ENCODE data around the gene IQGAP2. TPM values are rescaled to one million over a fixed set of nuclear protein-coding genes. Genes with fewer than 3 reads are reported as not detected.

IQGAP2 gene
- total RNA-seq, 1 experiment from 2014 or later = 1.5 TPM

- no peaks in the 10 kb centered on the region for H3K9me3 Mint-ChIP-seq (ENCODE audit: unreplicated experiment)
- TF ChIP-seq CTCF (IDR thresholded peaks at IDR 0.05; ENCODE audit: unreplicated experiment) = no peak
- intact Hi-C loops (cut with micrococcal nuclease) = no loop called here
- peaks cover 51% of the 10 kb centered on the region for H3K27me3 Mint-ChIP-seq (ENCODE audit: insufficient read depth, unreplicated experiment)
- POLR2A ChIA-PET = no interaction called here
- DNase-seq (ENCODE audit: unreplicated experiment) = no peak
- no peaks in the 10 kb centered on the region for H3K36me3 Mint-ChIP-seq (ENCODE audit: insufficient read depth, unreplicated experiment)
- H3K27ac Mint-ChIP-seq (ENCODE audit: low read depth, unreplicated experiment) = no peak overlapping the region
- H3K4me3 Mint-ChIP-seq (ENCODE audit: unreplicated experiment) = no peak overlapping the region
- CTCF ChIA-PET = interaction anchor here (0.7 to 2.8 kb wide), 5 partner anchors 11 to 181 kb away, joined by 3 to 17 read pairs (median 3); no protein-coding TSS in a partner anchor
- H3K4me1 Mint-ChIP-seq (ENCODE audit: insufficient read depth, unreplicated experiment) = no peaks in the 10 kb centered on the region
- BruUV-seq (replicated peaks) = no TSS peak
Observed at GRCh38 chr5:76594107-76594506, 191.0 kb downstream of the IQGAP2 start.

GRCh38 chr5:76595755-76596481, 192.8 kb downstream of the IQGAP2 start:
- intact Hi-C loops (cut with micrococcal nuclease) = no loop called here
- no peak overlapping the region for H3K27ac Mint-ChIP-seq (ENCODE audit: low read depth, unreplicated experiment)
- no peaks in the 10 kb centered on the region for H3K36me3 Mint-ChIP-seq (ENCODE audit: insufficient read depth, unreplicated experiment)
- no peak overlapping the region for H3K4me3 Mint-ChIP-seq (ENCODE audit: unreplicated experiment)
- POLR2A ChIA-PET = interaction anchor here (0.6 kb wide), 1 partner anchor 226 kb away, joined by 3 read pairs; no protein-coding TSS in a partner anchor
- no peak for TF ChIP-seq CTCF (IDR thresholded peaks at IDR 0.05; ENCODE audit: unreplicated experiment)
- no peaks in the 10 kb centered on the region for H3K9me3 Mint-ChIP-seq (ENCODE audit: unreplicated experiment)
- CTCF ChIA-PET = interaction anchor here (0.6 to 2.8 kb wide), 3 partner anchors 13 to 179 kb away, joined by 3 to 17 read pairs (median 4); no protein-coding TSS in a partner anchor
- BruUV-seq (replicated peaks) = no TSS peak
- H3K27me3 Mint-ChIP-seq (ENCODE audit: insufficient read depth, unreplicated experiment) = peaks cover 36% of the 10 kb centered on the region
- H3K4me1 Mint-ChIP-seq (ENCODE audit: insufficient read depth, unreplicated experiment) = no peaks in the 10 kb centered on the region
- DNase-seq (ENCODE audit: unreplicated experiment) = no peak

GRCh38 chr5:76598531-76598930, 195.4 kb downstream of the IQGAP2 start:
- Mint-ChIP-seq H3K9me3 (ENCODE audit: unreplicated experiment) (no peaks in the 10 kb centered on the region), H3K27me3 (ENCODE audit: insufficient read depth, unreplicated experiment) (peaks cover 10% of the 10 kb centered on the region), H3K27ac (ENCODE audit: low read depth, unreplicated experiment) (no peak overlapping the region), H3K4me1 (ENCODE audit: insufficient read depth, unreplicated experiment) (peaks cover 19% of the 10 kb centered on the region), H3K4me3 (ENCODE audit: unreplicated experiment) (no peak overlapping the region), H3K36me3 (ENCODE audit: insufficient read depth, unreplicated experiment) (no peaks in the 10 kb centered on the region)
- POLR2A ChIA-PET = no interaction called here
- no peak for DNase-seq (ENCODE audit: unreplicated experiment)
- CTCF ChIA-PET = interaction anchor here (0.5 to 9.4 kb wide), 8 partner anchors 43 to 343 kb away, joined by 3 to 281 read pairs (median 3); no protein-coding TSS in a partner anchor
- intact Hi-C loops (cut with micrococcal nuclease) = no loop called here
- no TSS peak for BruUV-seq (replicated peaks)
- no peak for TF ChIP-seq CTCF (IDR thresholded peaks at IDR 0.05; ENCODE audit: unreplicated experiment)

GRCh38 chr5:76600716-76601115, 197.6 kb downstream of the IQGAP2 start:
- DNase-seq (ENCODE audit: unreplicated experiment) = no peak
- Mint-ChIP-seq H3K9me3 (ENCODE audit: unreplicated experiment) (no peaks in the 10 kb centered on the region), H3K4me1 (ENCODE audit: insufficient read depth, unreplicated experiment) (peaks cover 25% of the 10 kb centered on the region), H3K27me3 (ENCODE audit: insufficient read depth, unreplicated experiment) (no peaks in the 10 kb centered on the region), H3K36me3 (ENCODE audit: insufficient read depth, unreplicated experiment) (no peaks in the 10 kb centered on the region), H3K27ac (ENCODE audit: low read depth, unreplicated experiment) (no peak overlapping the region), H3K4me3 (ENCODE audit: unreplicated experiment) (no peak overlapping the region)
- POLR2A ChIA-PET = interaction anchor here (1.7 to 2.0 kb wide), 2 partner anchors 9 to 174 kb away, joined by 3 to 10 read pairs; no protein-coding TSS in a partner anchor
- no peak for TF ChIP-seq CTCF (IDR thresholded peaks at IDR 0.05; ENCODE audit: unreplicated experiment)
- CTCF ChIA-PET = interaction anchor here (0.6 to 9.4 kb wide), 16 partner anchors 15 to 416 kb away, joined by 3 to 281 read pairs (median 4); partner anchors contain the start of gene F2RL1
- intact Hi-C loops (cut with micrococcal nuclease) = loop anchor here (1.0 to 10.0 kb wide), 5 partner anchors 41 to 416 kb away; partner anchors contain the start of gene F2R
- no TSS peak for BruUV-seq (replicated peaks)
